HEK293T (cell line): ENCODE results near the gene HOXC11.

ENCODE experiments used
- CTCF ChIA-PET: fragments of 350-600 bp; formaldehyde crosslinking; extraction: SDS; loops from one replicate; lab custom pipeline; 2021; ENCODE audit warnings: antibody characterized with exemption, inconsistent platforms; lab: Yijun Ruan, JAX
- POLR2A ChIA-PET: fragments of 350-600 bp; formaldehyde crosslinking; extraction: SDS; loops from one replicate; lab custom pipeline; 2020; ENCODE audit warnings: antibody characterized with exemption, inconsistent platforms; lab: Yijun Ruan, JAX
- DNase-seq: peaks from one replicate; pipeline ENCODE4 v3.0.0; 2012; ENCODE audit warnings: mixed read lengths; ENCODE audit errors: extremely low spot score
- ARNT ChIP-seq: fragments of 450-650 bp; IDR thresholded peaks from 2 replicates; pipeline ENCODE4 v1.6.1; 2017; ENCODE audit warnings: mild to moderate bottlenecking
- BHLHE40 ChIP-seq: fragments of 450-650 bp; IDR thresholded peaks from 2 replicates; pipeline ENCODE4 v1.6.1; 2016; ENCODE audit warnings: mild to moderate bottlenecking, moderate library complexity, borderline replicate concordance
- CTBP1 ChIP-seq: fragments of 450-650 bp; IDR thresholded peaks from 2 replicates; pipeline ENCODE4 v1.6.1; 2016; ENCODE audit warnings: borderline replicate concordance
- ELF4 ChIP-seq: fragments of 450-650 bp; IDR thresholded peaks from 2 replicates; pipeline ENCODE4 v1.6.1; 2017; ENCODE audit warnings: antibody characterized with exemption
- FOXA1 ChIP-seq: fragments of 450-650 bp; IDR thresholded peaks from 2 replicates; pipeline ENCODE4 v1.6.1; 2016; ENCODE audit warnings: mild to moderate bottlenecking
- FOXK2 ChIP-seq: fragments of 450-650 bp; IDR thresholded peaks from 2 replicates; pipeline ENCODE4 v1.6.1; 2016; ENCODE audit warnings: mild to moderate bottlenecking
- FOXM1 ChIP-seq: fragments of 450-650 bp; IDR thresholded peaks from 2 replicates; pipeline ENCODE4 v1.6.1; 2017; ENCODE audit warnings: mild to moderate bottlenecking, borderline replicate concordance
- HDGF ChIP-seq: fragments of 450-650 bp; IDR thresholded peaks from 2 replicates; pipeline ENCODE4 v1.6.1; 2017; ENCODE audit warnings: antibody characterized with exemption, borderline replicate concordance
- L3MBTL2 ChIP-seq: fragments of 450-650 bp; conservative IDR thresholded peaks from 2 replicates; pipeline ENCODE4 v1.6.1; 2016; ENCODE audit warnings: mild to moderate bottlenecking
- LEF1 ChIP-seq: fragments of 450-650 bp; IDR thresholded peaks from 2 replicates; pipeline ENCODE4 v1.6.1; 2017; ENCODE audit warnings: mild to moderate bottlenecking, borderline replicate concordance
- NFRKB ChIP-seq: fragments of 450-650 bp; IDR thresholded peaks from 2 replicates; pipeline ENCODE4 v1.6.1; 2016; ENCODE audit warnings: mild to moderate bottlenecking, moderate library complexity
- SP1 ChIP-seq: fragments of 450-650 bp; IDR thresholded peaks from 2 replicates; pipeline ENCODE4 v1.6.1; 2017
- SUZ12 ChIP-seq: fragments of 450-650 bp; IDR thresholded peaks from 2 replicates; pipeline ENCODE4 v1.6.1; 2016; ENCODE audit warnings: mild to moderate bottlenecking
- TARDBP ChIP-seq: fragments of 450-650 bp; IDR thresholded peaks from 2 replicates; pipeline ENCODE4 v1.6.1; 2016
- ZNF384 ChIP-seq: fragments of 450-650 bp; IDR thresholded peaks from 2 replicates; pipeline ENCODE4 v1.6.1; 2016
- TF ChIP-seq, protein P1 (sequence below): fragments of 450-650 bp; IDR thresholded peaks from 2 replicates; pipeline ENCODE4 v1.6.1; 2016

The HOXC11 gene

GRCh38 chr12:53930591-53931255 lies 42.2 kb upstream of the HOXC11 start:
- TF ChIP-seq HDGF = no peak
- TF ChIP-seq ZNF384 = no peak
- TF ChIP-seq SP1 = no peak
- TF ChIP-seq CTBP1 = no peak
- no peak for TF ChIP-seq FOXM1
- no peak for TF ChIP-seq FOXK2
- TF ChIP-seq BHLHE40 = no peak
- TF ChIP-seq, protein P1, sequence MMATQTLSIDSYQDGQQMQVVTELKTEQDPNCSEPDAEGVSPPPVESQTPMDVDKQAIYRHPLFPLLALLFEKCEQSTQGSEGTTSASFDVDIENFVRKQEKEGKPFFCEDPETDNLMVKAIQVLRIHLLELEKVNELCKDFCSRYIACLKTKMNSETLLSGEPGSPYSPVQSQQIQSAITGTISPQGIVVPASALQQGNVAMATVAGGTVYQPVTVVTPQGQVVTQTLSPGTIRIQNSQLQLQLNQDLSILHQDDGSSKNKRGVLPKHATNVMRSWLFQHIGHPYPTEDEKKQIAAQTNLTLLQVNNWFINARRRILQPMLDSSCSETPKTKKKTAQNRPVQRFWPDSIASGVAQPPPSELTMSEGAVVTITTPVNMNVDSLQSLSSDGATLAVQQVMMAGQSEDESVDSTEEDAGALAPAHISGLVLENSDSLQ = no peak
- TF ChIP-seq TARDBP = no peak
- no peak for TF ChIP-seq FOXA1
- no peak for TF ChIP-seq NFRKB
- TF ChIP-seq SUZ12 = no peak
- TF ChIP-seq LEF1 = no peak
- TF ChIP-seq ARNT = no peak
- no peak for TF ChIP-seq ELF4
- TF ChIP-seq L3MBTL2 = no peak
- ChIA-PET POLR2A (no interaction called here), CTCF (no interaction called here)
- no peak for DNase-seq

DNA sequence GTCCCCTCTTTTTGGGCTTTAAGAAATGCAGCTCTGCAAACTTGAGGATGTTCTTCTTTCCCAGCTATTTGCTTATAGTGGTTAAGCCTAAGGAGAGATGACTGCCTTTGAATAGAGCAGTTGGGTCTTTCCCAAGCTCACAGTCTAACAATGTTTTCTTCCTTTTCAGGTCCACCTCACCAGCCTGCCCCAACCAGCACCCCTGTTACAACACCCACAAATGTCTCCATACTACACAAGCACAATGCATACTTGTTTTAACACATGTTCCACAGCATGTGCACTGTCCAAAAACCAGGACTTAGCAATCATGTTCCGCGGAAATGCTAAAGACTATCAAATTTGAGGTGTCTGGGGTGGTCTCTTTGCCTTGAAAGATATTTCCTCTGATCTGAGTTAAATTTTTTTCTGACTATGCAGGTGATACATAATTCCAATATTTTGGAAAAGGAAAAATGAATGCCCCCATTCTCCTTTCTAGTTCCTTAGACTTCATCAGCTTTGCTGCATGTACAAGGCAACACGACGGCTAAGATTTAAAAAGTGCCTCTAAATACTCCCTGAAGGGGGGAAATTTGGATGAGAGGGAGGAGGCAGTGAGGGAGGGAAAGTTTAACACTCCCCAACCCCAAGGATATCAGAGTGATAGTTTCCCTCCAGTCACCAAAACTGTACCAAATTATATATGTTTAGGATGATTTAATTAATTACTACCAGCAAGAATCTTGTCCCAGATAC lies 40.9 kb upstream of the HOXC11 start:
- TF ChIP-seq LEF1 (no peak), NFRKB (no peak), CTBP1 (no peak), ZNF384 (no peak), FOXA1 (no peak), ARNT (no peak), TARDBP (no peak), L3MBTL2 (no peak), HDGF (no peak), FOXM1 (no peak), SP1 (no peak)
- TF ChIP-seq, protein P1 = no peak
- no peak for DNase-seq
- CTCF ChIA-PET = no interaction called here
- POLR2A ChIA-PET = no interaction called here

GRCh38 chr12:53932915-53933314 lies 40.0 kb upstream of the HOXC11 start:
- DNase-seq = no peak
- ChIA-PET POLR2A (no interaction called here), CTCF (no interaction called here)
- no peak for TF ChIP-seq NFRKB

- TF ChIP-seq ARNT (no peak), BHLHE40 (no peak), TARDBP (no peak), SUZ12 (no peak), FOXK2 (no peak), NFRKB (no peak), CTBP1 (no peak), HDGF (no peak), FOXA1 (no peak), FOXM1 (no peak), SP1 (no peak), LEF1 (no peak)
- ChIA-PET POLR2A (no interaction called here), CTCF (interaction anchor here (0.8 kb wide), 1 partner anchor 41 kb away, joined by 3 read pairs; no protein-coding TSS in a partner anchor)
- DNase-seq = no peak
Measured at GRCh38 chr12:53935383-53936341, 37.3 kb upstream of the HOXC11 start.

GRCh38 chr12:53937099-53937498 lies 35.8 kb upstream of the HOXC11 start:
- CTCF ChIA-PET = no interaction called here
- POLR2A ChIA-PET = interaction anchor here (1.0 kb wide), 1 partner anchor 40 kb away, joined by 3 read pairs; no protein-coding TSS in a partner anchor
- TF ChIP-seq SP1 = no peak
- TF ChIP-seq SUZ12 = no peak
- no peak for TF ChIP-seq NFRKB
- TF ChIP-seq LEF1 = no peak
- TF ChIP-seq L3MBTL2 = no peak
- TF ChIP-seq FOXK2 = no peak
- no peak for TF ChIP-seq FOXA1
- no peak for TF ChIP-seq ARNT
- no peak for TF ChIP-seq CTBP1
- DNase-seq = no peak

DNA sequence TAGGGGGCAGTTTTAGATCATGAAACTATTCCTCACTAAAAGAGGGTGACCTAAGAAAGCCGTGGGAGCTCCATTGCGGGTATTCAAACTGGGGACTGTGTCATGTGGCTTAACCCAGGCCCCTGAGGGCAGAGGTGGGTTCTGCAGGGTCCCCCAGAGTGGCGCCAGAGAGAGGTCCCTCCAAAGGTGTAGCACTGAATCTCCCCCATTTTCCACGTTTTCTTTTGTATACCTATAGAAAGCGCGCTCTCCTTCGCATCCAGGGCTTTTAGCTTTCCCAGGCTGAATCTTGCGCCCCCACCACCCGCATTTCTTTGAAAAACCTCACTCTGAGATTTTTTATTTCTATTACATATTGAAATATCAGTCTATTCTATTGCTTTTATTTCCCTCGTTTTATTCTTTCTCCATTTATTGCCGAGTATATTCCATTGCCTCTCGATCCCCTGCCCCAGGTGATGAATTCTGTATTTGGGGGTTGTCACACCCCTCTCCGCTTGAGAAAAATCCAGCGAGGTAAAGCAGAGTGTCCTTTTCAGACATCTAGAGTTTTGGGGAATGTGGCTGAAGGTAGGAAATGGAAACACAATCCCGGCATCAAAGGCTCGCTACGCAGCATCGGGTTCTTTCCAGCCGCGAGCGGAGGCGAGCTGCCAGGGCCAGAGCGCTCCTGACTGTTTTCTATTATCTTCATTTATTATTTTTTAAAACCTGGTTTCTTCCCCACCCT lies 35.2 kb upstream of the HOXC11 start:
- CTCF ChIA-PET = interaction anchor here (0.7 to 1.3 kb wide), 6 partner anchors 9 to 441 kb away, joined by 3 to 4 read pairs (median 4); no protein-coding TSS in a partner anchor
- POLR2A ChIA-PET = interaction anchor here (0.6 to 3.1 kb wide), 8 partner anchors 15 to 342 kb away, joined by 3 to 14 read pairs (median 4); partner anchors contain the start of genes CBX5 and HOXC12
- no peak for DNase-seq
- TF ChIP-seq ARNT (no peak), LEF1 (no peak), ZNF384 (no peak), SP1 (no peak), CTBP1 (no peak), FOXK2 (no peak), HDGF (no peak), ELF4 (no peak), FOXM1 (no peak), L3MBTL2 (no peak)
- TF ChIP-seq, protein P1 = no peak
